SU-DHL-6 (cell line): ENCODE measurements around the gene NHSL2.
A peak's percentile ranks its signal among the peaks of the same experiment; 100 is the strongest.

ENCODE experiments used
- H2AFZ ChIP-seq: fragments of 200-600 bp; sonication (generic); 2 replicates; pipeline ENCODE4 v1.6.1; 2014; ENCODE audit warnings: low read depth, mild to moderate bottlenecking, moderate library complexity, mixed read lengths, antibody characterized with exemption, low read length; ENCODE audit not compliant: severe bottlenecking
- H3F3A ChIP-seq: fragments of 200-600 bp; shearing (Covaris generic); 2 replicates; pipeline ENCODE4 v1.6.0; 2016; ENCODE audit warnings: antibody characterized with exemption, mild to moderate bottlenecking; ENCODE audit not compliant: insufficient read depth
- H3K27ac ChIP-seq: fragments of 200-600 bp; sonication (generic); 2 replicates; pipeline ENCODE4 v1.5.1; 2016; ENCODE audit warnings: low read depth, mild to moderate bottlenecking, low read length, moderate library complexity, mixed read lengths
- H3K27me3 ChIP-seq: fragments of 200-600 bp; sonication (generic), shearing (Covaris generic); 2 replicates; pipeline ENCODE4 v1.6.0; 2014; ENCODE audit warnings: mild to moderate bottlenecking, low read length
- H3K36me3 ChIP-seq: fragments of 200-600 bp; sonication (generic); 2 replicates; pipeline ENCODE4 v1.6.1; 2014; ENCODE audit warnings: mild to moderate bottlenecking, low read length, mixed read lengths
- H3K4me2 ChIP-seq: fragments of 300-600, 200-600 bp; shearing (Covaris generic), sonication (generic); 2 replicates; pipeline ENCODE4 v1.6.0; 2014; ENCODE audit warnings: low read length, low read depth, mild to moderate bottlenecking; ENCODE audit not compliant: poor library complexity, severe bottlenecking
- H3K4me3 ChIP-seq: fragments of 200-600 bp; sonication (generic); 2 replicates; pipeline ENCODE4 v1.5.1; 2014; ENCODE audit warnings: antibody characterized with exemption, low read length, mild to moderate bottlenecking, mixed read lengths; ENCODE audit not compliant: insufficient read depth, poor library complexity, severe bottlenecking
- H3K79me2 ChIP-seq: fragments of 200-600 bp; sonication (generic); 2 replicates; pipeline ENCODE4 v1.6.1; 2014; ENCODE audit warnings: mild to moderate bottlenecking, low read length, moderate library complexity; ENCODE audit not compliant: insufficient read depth
- H3K9ac ChIP-seq: fragments of 200-600 bp; sonication (generic); 2 replicates; pipeline ENCODE4 v1.7.0; 2014; ENCODE audit warnings: mild to moderate bottlenecking, low read length
- H3K9me2 ChIP-seq: fragments of 200-600 bp; sonication (generic); replicated peaks from 2 replicates; pipeline ENCODE4 v1.6.1; 2014; ENCODE audit warnings: low read length; ENCODE audit not compliant: insufficient read depth
- H3K9me3 ChIP-seq: fragments of 200-600 bp; sonication (generic); 2 replicates; pipeline ENCODE4 v1.6.1; 2014; ENCODE audit warnings: low read length, mixed read lengths; ENCODE audit not compliant: insufficient read depth
- H4K20me1 ChIP-seq: fragments of 200-600 bp; sonication (generic); 2 replicates; pipeline ENCODE4 v1.6.1; 2014; ENCODE audit warnings: low read depth, mild to moderate bottlenecking, antibody characterized with exemption, low read length, moderate library complexity, mixed read lengths
- CTCF ChIP-seq: fragments of 200-600 bp; sonication (generic); IDR thresholded peaks from one replicate; pipeline ENCODE4 v1.5.1; 2017; ENCODE audit warnings: antibody characterized with exemption, mild to moderate bottlenecking, low read length, moderate library complexity; ENCODE audit not compliant: insufficient read depth, poor library complexity, severe bottlenecking
- EZH2phosphoT487 ChIP-seq: fragments of 200-600 bp; sonication (generic), shearing (Covaris generic); conservative IDR thresholded peaks from 2 replicates; pipeline ENCODE4 v1.6.1; 2018; ENCODE audit warnings: mild to moderate bottlenecking, antibody characterized with exemption, low read length, moderate library complexity, mixed read lengths

Gene NHSL2

GRCh38 chrX:72125331-72126047 lies 214.8 kb downstream of the NHSL2 start:
- no peaks in the 10 kb centered on the region for H3K9me2 ChIP-seq
- no peaks in the 10 kb centered on the region for H3K9me3 ChIP-seq
- no peak for TF ChIP-seq CTCF
- no peak for TF ChIP-seq EZH2phosphoT487
- no peaks in the 10 kb centered on the region for H3K36me3 ChIP-seq
- H3K4me2 ChIP-seq: no peak overlapping the region
- no peaks in the 10 kb centered on the region for H3F3A ChIP-seq
- no peaks in the 10 kb centered on the region for H4K20me1 ChIP-seq
- H3K9ac ChIP-seq: no peak overlapping the region
- H2AFZ ChIP-seq: no peak overlapping the region
- no peaks in the 10 kb centered on the region for H3K79me2 ChIP-seq
- H3K4me3 ChIP-seq: no peak overlapping the region
- no peaks in the 10 kb centered on the region for H3K27me3 ChIP-seq
- no peak overlapping the region for H3K27ac ChIP-seq

DNA sequence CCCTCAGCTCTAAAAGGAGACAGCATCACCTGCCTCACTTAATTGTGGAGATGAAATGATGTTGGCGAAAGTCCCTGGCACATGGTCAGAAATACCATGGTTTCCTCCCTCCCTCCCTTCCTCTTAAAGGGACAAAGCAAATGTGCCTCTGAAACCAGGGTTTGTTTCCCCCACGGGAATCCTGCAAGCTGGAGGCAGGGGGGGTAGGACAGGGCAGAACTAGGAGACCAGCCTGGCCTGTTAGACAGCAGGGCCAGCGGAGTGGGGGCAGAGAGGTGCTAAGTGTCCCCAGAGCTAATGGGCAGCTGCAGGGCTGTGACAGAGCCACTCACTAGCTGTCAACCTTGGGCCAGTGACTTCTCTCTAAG lies 215.4 kb downstream of the NHSL2 start:
- H3K4me2 ChIP-seq: no peak overlapping the region
- H3K4me3 ChIP-seq: no peak overlapping the region
- no peaks in the 10 kb centered on the region for H4K20me1 ChIP-seq
- H3K9me3 ChIP-seq: no peaks in the 10 kb centered on the region
- TF ChIP-seq EZH2phosphoT487 (no peak), CTCF (no peak)
- H3K9ac ChIP-seq: no peak overlapping the region
- H3F3A ChIP-seq: no peaks in the 10 kb centered on the region
- H3K79me2 ChIP-seq: no peaks in the 10 kb centered on the region
- no peaks in the 10 kb centered on the region for H3K27me3 ChIP-seq
- no peaks in the 10 kb centered on the region for H3K36me3 ChIP-seq
- no peak overlapping the region for H2AFZ ChIP-seq
- H3K9me2 ChIP-seq: no peaks in the 10 kb centered on the region
- H3K27ac ChIP-seq: no peak overlapping the region

DNA sequence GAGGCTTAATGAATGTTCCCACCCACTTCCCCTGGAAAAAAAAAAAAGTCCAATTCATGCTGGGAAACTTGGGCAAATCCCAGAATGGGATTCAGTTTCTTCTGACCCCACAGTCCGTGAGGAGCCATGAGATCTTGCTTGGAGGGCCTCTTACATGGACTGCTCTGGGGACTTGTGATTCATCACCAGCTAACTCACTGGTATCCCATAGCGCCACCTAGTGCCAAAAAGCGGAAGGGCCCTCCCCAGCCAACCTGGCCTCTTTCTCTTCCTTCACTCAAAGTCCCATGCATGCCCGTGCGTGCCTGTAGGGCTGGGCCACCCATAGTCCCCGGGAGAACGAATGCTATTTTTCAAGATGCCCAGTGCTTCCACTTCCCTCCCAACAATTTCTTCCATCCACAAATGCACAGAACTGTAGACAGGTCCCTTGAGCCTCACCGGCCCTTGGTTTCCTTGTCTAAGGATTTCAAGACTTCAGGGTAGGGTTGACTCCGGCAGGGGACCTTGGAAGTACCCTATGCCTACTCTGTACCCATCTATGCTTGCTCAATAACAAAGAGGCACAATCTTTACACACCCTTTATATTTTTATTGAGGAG lies 216.0 kb downstream of the NHSL2 start:
- Histone ChIP-seq H2AFZ (no peak overlapping the region), H3K79me2 (no peaks in the 10 kb centered on the region), H3K36me3 (no peaks in the 10 kb centered on the region), H3K9me3 (no peaks in the 10 kb centered on the region), H3K4me3 (no peak overlapping the region), H3K27ac (no peak overlapping the region), H3K9me2 (no peaks in the 10 kb centered on the region), H3K9ac (no peak overlapping the region), H3K4me2 (no peak overlapping the region), H3K27me3 (no peaks in the 10 kb centered on the region), H4K20me1 (no peaks in the 10 kb centered on the region), H3F3A (no peaks in the 10 kb centered on the region)
- TF ChIP-seq EZH2phosphoT487 (no peak), CTCF (peak; percentile 41)
